ENCODE measurements around the gene HOXA9. TPM values are rescaled to one million over a fixed set of nuclear protein-coding genes. Genes with fewer than 3 reads are reported as not detected.
A peak's percentile ranks its signal among the peaks of the same experiment; 100 is the strongest.

HOXA9 gene
- total and polyA plus RNA-seq, 2 of the 8 experiments (the other 6 are each of a cell fraction or from before 2014, with no cell fraction given) = not detected

- TF ChIP-seq RNF2 (IDR thresholded peaks at IDR 0.05; ENCODE audit: borderline replicate concordance, low read depth, low read length, missing control alignments, poor library complexity, severe bottlenecking) (peak; percentile 15), USF2 (IDR thresholded peaks at IDR 0.05; ENCODE audit: low read length) (no peak), YY1 (IDR thresholded peaks at IDR 0.05; ENCODE audit: low read depth, low read length) (no peak)
- Histone ChIP-seq H2BK20ac (ENCODE audit: low read length) (no peak overlapping the region), H2BK120ac (replicated peaks; ENCODE audit: low read depth, low read length) (no peak overlapping the region), H4K91ac (replicated peaks; ENCODE audit: insufficient read length, low read length) (no peak overlapping the region), H3K23me2 (ENCODE audit: low read depth, low read length) (peaks cover 2% of the 10 kb centered on the region; the same call in 1 of the 2 replicates), H2BK5ac (ENCODE audit: low read depth, low read length) (no peak overlapping the region), H3K9me3 (ENCODE audit: insufficient read depth in 2 of 2, low read depth in 1 of 2, low read length in 1 of 2) (peaks cover 0 to 10% of the 10 kb centered on the region in 2 experiments; a peak in 1 of 4 replicates), H3K23ac (ENCODE audit: insufficient read length) (no peak overlapping the region), H3K79me1 (ENCODE audit: low read depth, low read length) (no peaks in the 10 kb centered on the region), H4K8ac (ENCODE audit: extremely low read depth, insufficient read depth, low read length) (no peak overlapping the region), H3K9ac (replicated peaks in 1 of 4; ENCODE audit: extremely low read depth in 1 of 4, low read depth in 3 of 4, low read length in 3 of 4) (no peak overlapping the region), H3K79me2 (ENCODE audit: control insufficient read depth in 1 of 2, insufficient read depth in 2 of 2, low read length in 2 of 2) (no peaks in the 10 kb centered on the region), H3K4me1 (replicated peaks in 1 of 4; ENCODE audit: control insufficient read depth in 3 of 4, insufficient read depth in 4 of 4, low read length in 3 of 4) (peaks cover 0 to 2% (median under 1%) of the 10 kb centered on the region in 4 experiments; a peak in 3 of 7 replicates), H3K36me3 (ENCODE audit: control insufficient read depth in 2 of 4, insufficient read depth in 4 of 4, low read length in 3 of 4) (peaks cover 0 to 17% (median 0%) of the 10 kb centered on the region in 4 experiments; a peak in 1 of 8 replicates), H2AFZ (ENCODE audit: low read length) (no peak overlapping the region), H2BK15ac (ENCODE audit: low read length) (no peak overlapping the region), H2BK12ac (ENCODE audit: low read depth, low read length) (no peak overlapping the region), H3K14ac (ENCODE audit: insufficient read length) (no peak overlapping the region), H3K27me3 (replicated peaks in 1 of 4; ENCODE audit: control insufficient read depth in 3 of 4, extremely low read depth in 1 of 4, insufficient read depth in 3 of 4, low read length in 3 of 4) (peaks cover 98 to 100% (median 100%) of the 10 kb centered on the region in 4 experiments), H4K5ac (ENCODE audit: insufficient read length, low read depth, low read length) (no peak overlapping the region), H4K20me1 (replicated peaks in 1 of 2; ENCODE audit: control insufficient read depth in 1 of 2, insufficient read depth in 2 of 2, low read length in 2 of 2) (peaks cover 29 to 51% of the 10 kb centered on the region in 2 experiments), H3K56ac (replicated peaks; ENCODE audit: insufficient read length, low read depth, low read length) (no peak overlapping the region), H2AK5ac (ENCODE audit: low read depth, low read length) (no peak overlapping the region), H3K27ac (ENCODE audit: low read depth, low read length) (no peak overlapping the region), H3K4ac (replicated peaks; ENCODE audit: insufficient read length, low read depth, low read length) (no peak overlapping the region), H3K18ac (ENCODE audit: extremely low read depth, low read length) (no peak overlapping the region), H3K4me2 (ENCODE audit: insufficient read depth in 1 of 2, low read depth in 2 of 2, low read length in 2 of 2) (no peak overlapping the region), H3K4me3 (ENCODE audit: extremely low read depth in 1 of 4, insufficient read depth in 2 of 4, low read depth in 3 of 4, low read length in 4 of 4) (no peak overlapping the region)
- ChIA-PET POLR2A (ENCODE audit: partially characterized antibody) (interaction anchor here (1.9 kb wide), 1 partner anchor 10 kb away, joined by 5 read pairs; the partner anchor contains the start of gene HOXA5), CTCF (ENCODE audit: partially characterized antibody) (interaction anchor here (1.2 to 6.5 kb wide), 4 partner anchors 8 to 473 kb away, joined by 3 to 80 read pairs (median 20); partner anchors contain the start of gene HOXA5)
- no peak for FAIRE-seq
- 40% methylated on average over 3 of the region's 3 CpGs; no CpG with 5 or more reads in 1 of the 2 experiments for WGBS, 2 experiments (ENCODE audit: extremely low coverage in 1 of 2, insufficient coverage in 1 of 2, insufficient read length in 1 of 2, insufficient replicate concordance in 2 of 2, low coverage in 1 of 2, low lambda C conversion rate in 2 of 2, missing lambda C conversion rate in 1 of 2)
- no peak for DNase-seq (ENCODE audit: low read depth in 1 of 2, low spot score in 2 of 2)
Observed at GRCh38 chr7:27153526-27153925, 11.8 kb downstream of the HOXA9 start.

Measured in H1 (cell line).